ENCODE measurements around the gene DLGAP4. TPM values are rescaled to one million over a fixed set of nuclear protein-coding genes. Genes with fewer than 3 reads are reported as not detected.
"Not testable (repeated sequence)": the region's sequence is repeated elsewhere in the genome, so short reads cannot be mapped to it uniquely, and the experiment has no call there.

The DLGAP4 gene
- total RNA-seq, 1 experiment from 2014 or later: 40.3 TPM

DNA sequence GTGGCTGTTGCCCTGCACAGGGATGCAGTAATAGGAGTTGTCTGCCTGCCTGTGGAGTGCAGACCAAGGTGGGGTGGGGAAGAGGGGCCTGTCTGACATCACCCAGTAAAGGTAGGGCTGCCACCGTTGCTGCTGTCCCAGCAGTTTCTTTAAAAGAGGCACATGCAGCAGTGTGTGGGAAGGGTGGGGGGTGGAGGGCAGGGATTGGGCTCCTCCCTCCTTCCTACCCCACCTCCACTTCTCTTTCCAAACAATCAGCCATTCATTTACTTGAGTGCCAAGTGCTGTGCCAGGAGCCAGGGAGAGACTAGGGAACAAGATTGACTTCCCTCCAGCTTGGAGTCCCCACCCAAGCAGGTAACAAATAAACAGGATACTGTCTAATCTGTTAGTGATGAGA, 168.4 kb downstream of the DLGAP4 start:
- no peaks in the 10 kb centered on the region for H3K9me3 ChIP-seq (ENCODE audit: control insufficient read depth in 1 of 2, insufficient read depth in 1 of 2, low read depth in 1 of 2, low read length in 2 of 2)
- H2AFZ ChIP-seq (ENCODE audit: low read depth, low read length, poor library complexity, severe bottlenecking): no peak overlapping the region
- ChIA-PET CTCF (no interaction called here), POLR2A (no interaction called here), RAD21 (ENCODE audit: low non-redundant PET in 1 of 2, low total read pairs in 2 of 2, uncharacterized antibody in 2 of 2, unreplicated experiment in 2 of 2) (no interaction called here)
- DNase-seq (ENCODE audit: low read depth, low spot score): no peak
- no TSS peak for BruUV-seq (replicated peaks)
- H4K20me1 ChIP-seq (ENCODE audit: insufficient read depth): peaks cover 3% of the 10 kb centered on the region; the same call in 1 of the 2 replicates
- peak overlapping the region; percentile 27 for H3K9ac ChIP-seq (ENCODE audit: low read length)
- ATAC-seq: 0 out of 2 replicates have a peak, but pooled peaks have one; percentile 14
- peaks cover 40% of the 10 kb centered on the region for H3K79me2 ChIP-seq (ENCODE audit: insufficient read depth, low read length)
- no peaks in the 10 kb centered on the region for H3K9me2 ChIP-seq (ENCODE audit: insufficient read depth)
- peak overlapping the region in 1 of 2 experiments; percentile 25; a peak in 1 of 4 replicates for H3K4me3 ChIP-seq (replicated peaks in 1 of 2; ENCODE audit: low read depth in 1 of 2, low read length in 2 of 2)
- H3K27ac ChIP-seq (ENCODE audit: low read depth, low read length): no peak overlapping the region
- H3K4me2 ChIP-seq (ENCODE audit: low read length): peak overlapping the region; percentile 69
- intact Hi-C loops (cut with micrococcal nuclease): loop anchor here (10.0 kb wide), 1 partner anchor 130 kb away; the partner anchor contains the start of gene RAB5IF
- no peak for TF ChIP-seq CEBPB (IDR thresholded peaks at IDR 0.05; ENCODE audit: low read depth)
- TF ChIP-seq CTCF (IDR thresholded peaks at IDR 0.05 in 2 of 3, conservative IDR thresholded peaks at IDR 0.05 in 1 of 3; ENCODE audit: borderline replicate concordance in 1 of 3, insufficient read depth in 1 of 3, low read depth in 2 of 3, low read length in 2 of 3): no peak
- no peak for TF ChIP-seq SIN3A (IDR thresholded peaks at IDR 0.05; ENCODE audit: low read depth)
- TF ChIP-seq ELF1 (IDR thresholded peaks at IDR 0.05; ENCODE audit: borderline replicate concordance, low read depth): no peak
- TF ChIP-seq EZH2phosphoT487 (IDR thresholded peaks at IDR 0.05; ENCODE audit: borderline replicate concordance): no peak
- no peak for TF ChIP-seq POLR2AphosphoS5 (IDR thresholded peaks at IDR 0.05; ENCODE audit: low read depth, low read length)
- no peak for TF ChIP-seq EGR1 (IDR thresholded peaks at IDR 0.05; ENCODE audit: low read depth)
- TF ChIP-seq EZH2 (IDR thresholded peaks at IDR 0.05): no peak
- H3K4me1 ChIP-seq (ENCODE audit: control insufficient read depth in 1 of 2, insufficient read depth in 2 of 2, low read length in 2 of 2): peaks cover 26 to 51% of the 10 kb centered on the region in 2 experiments; a peak in 3 of 4 replicates
- no peaks in the 10 kb centered on the region for H3K36me3 ChIP-seq (ENCODE audit: control insufficient read depth in 1 of 2, insufficient read depth in 2 of 2, low read length in 2 of 2)
- no peaks in the 10 kb centered on the region for H3K27me3 ChIP-seq (ENCODE audit: insufficient read depth, low read length)

- peak overlapping the region in 1 of 2 experiments; percentile 25; a peak in 1 of 4 replicates for H3K4me3 ChIP-seq (replicated peaks in 1 of 2; ENCODE audit: low read depth in 1 of 2, low read length in 2 of 2)
- H4K20me1 ChIP-seq (ENCODE audit: insufficient read depth); H3K36me3 ChIP-seq (ENCODE audit: control insufficient read depth in 1 of 2, insufficient read depth in 2 of 2, low read length in 2 of 2); POLR2A ChIA-PET; BruUV-seq (replicated peaks); H3K27me3 ChIP-seq (ENCODE audit: insufficient read depth, low read length); DNase-seq (ENCODE audit: low read depth, low spot score); ATAC-seq; H3K27ac ChIP-seq (ENCODE audit: low read depth, low read length); H3K9me3 ChIP-seq (ENCODE audit: control insufficient read depth in 1 of 2, insufficient read depth in 1 of 2, low read depth in 1 of 2, low read length in 2 of 2); H3K9me2 ChIP-seq (ENCODE audit: insufficient read depth); H2AFZ ChIP-seq (ENCODE audit: low read depth, low read length, poor library complexity, severe bottlenecking); RAD21 ChIA-PET (ENCODE audit: low non-redundant PET in 1 of 2, low total read pairs in 2 of 2, uncharacterized antibody in 2 of 2, unreplicated experiment in 2 of 2); CTCF ChIA-PET: not testable (repeated sequence)
- intact Hi-C loops (cut with micrococcal nuclease): loop anchor here (10.0 kb wide), 1 partner anchor 130 kb away; the partner anchor contains the start of gene RAB5IF
- peaks cover 26 to 46% of the 10 kb centered on the region in 2 experiments; a peak in 3 of 4 replicates for H3K4me1 ChIP-seq (ENCODE audit: control insufficient read depth in 1 of 2, insufficient read depth in 2 of 2, low read length in 2 of 2)
- peak overlapping the region; percentile 27 for H3K9ac ChIP-seq (ENCODE audit: low read length)
- TF ChIP-seq FOSL1 (IDR thresholded peaks at IDR 0.05; ENCODE audit: low read depth): peak; percentile 48
- peak overlapping the region; percentile 69 for H3K4me2 ChIP-seq (ENCODE audit: low read length)
- H3K79me2 ChIP-seq (ENCODE audit: insufficient read depth, low read length): peaks cover 40% of the 10 kb centered on the region
Observed at GRCh38 chr20:36475054-36475453, 168.9 kb downstream of the DLGAP4 start.
